HG03520 (cell line): Measurements from ENCODE around the gene EN2.

Experiments
- ATAC-seq: cut with Tn5 transposase; IDR thresholded peaks from one replicate; pipeline ENCODE4 v1.9.1; 2021; ENCODE audit warnings: mild to moderate bottlenecking, moderate library complexity; ENCODE audit not compliant: unreplicated experiment

Gene EN2

GRCh38 chr7:155507576-155507975 is 49.6 kb downstream of the EN2 start:
- ATAC-seq = no peak

DNA sequence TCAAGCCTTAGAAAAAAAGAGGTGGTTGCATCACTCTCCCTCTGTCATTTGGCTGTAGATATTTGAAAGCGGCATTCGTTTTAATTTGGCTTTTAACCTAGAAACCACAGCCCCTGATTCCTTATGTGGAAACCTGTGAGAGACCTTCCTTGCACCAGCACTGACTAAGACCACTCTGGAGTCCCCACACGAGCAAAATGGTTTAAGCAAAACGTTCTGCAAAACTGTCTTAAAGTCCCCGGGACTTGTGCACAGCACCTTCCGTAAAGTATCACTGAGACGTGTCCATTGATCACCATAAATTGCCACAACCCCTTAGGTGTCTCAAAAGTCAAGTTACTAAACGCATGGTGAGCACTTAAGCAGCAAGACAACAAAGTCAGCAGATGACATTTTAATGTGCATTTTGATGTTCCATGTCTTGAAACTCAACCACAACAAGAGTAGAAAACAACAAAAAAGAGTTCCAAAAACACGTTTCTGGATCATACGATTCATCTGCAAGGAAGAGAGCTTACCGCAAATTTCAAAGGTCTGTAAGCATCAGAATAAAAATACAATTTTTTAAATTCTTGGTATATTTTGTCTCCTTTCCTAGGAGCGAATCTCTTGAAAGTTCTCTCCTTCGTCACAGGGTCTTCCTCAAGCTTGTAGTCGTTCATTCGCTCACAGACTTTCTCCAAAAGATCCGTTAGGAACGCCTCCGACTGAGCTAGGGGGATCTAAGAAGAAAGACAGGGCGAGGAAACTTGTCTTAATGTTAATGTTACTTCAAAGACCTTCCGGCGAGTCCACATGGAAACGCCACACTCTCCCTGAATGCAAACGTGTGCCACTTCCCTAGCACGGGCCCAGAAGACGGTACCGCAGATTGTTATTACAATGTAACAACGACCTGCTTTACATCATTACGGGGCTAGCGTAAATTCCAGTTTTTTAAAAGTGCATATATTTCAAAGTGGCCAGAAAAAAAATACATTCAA is 50.7 kb downstream of the EN2 start:
- no peak for ATAC-seq

DNA sequence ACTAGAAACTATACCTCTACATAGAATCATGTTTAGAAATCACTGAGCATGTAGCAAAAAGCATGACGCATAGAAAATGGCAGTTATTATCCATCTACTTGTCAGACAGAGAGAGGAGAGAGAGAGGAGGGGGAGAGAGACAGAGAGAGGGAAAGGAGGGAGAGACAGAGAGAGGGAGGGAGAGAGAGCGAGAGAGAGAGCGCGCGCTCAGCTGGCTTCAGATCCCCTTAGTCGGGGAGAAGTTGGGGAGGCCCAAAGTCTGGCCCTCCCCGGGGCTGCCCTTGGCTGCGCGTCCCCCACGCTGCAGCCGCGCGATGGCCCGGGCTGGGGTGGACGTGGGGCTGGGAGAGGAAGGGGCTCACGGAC is 51.4 kb downstream of the EN2 start:
- ATAC-seq = no peak

GRCh38 chr7:155509725-155510551 is 52.0 kb downstream of the EN2 start:
- no peak for ATAC-seq

GRCh38 chr7:155510975-155511701 is 53.2 kb downstream of the EN2 start:
- ATAC-seq = no peak

DNA sequence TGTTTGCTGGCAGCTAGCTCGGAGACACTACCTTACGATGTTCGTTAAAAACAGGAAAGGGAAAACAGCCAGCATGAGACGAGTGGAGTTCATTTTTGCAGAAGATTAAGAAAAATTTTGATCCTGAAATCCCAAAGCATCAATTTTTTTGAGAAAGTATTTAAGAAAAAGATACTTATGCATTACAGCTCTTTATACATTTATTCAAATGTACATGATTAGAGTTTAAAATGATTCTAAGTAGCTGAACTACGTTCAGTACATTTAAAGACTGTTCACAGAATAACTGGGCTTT is 53.7 kb downstream of the EN2 start:
- no peak for ATAC-seq

DNA sequence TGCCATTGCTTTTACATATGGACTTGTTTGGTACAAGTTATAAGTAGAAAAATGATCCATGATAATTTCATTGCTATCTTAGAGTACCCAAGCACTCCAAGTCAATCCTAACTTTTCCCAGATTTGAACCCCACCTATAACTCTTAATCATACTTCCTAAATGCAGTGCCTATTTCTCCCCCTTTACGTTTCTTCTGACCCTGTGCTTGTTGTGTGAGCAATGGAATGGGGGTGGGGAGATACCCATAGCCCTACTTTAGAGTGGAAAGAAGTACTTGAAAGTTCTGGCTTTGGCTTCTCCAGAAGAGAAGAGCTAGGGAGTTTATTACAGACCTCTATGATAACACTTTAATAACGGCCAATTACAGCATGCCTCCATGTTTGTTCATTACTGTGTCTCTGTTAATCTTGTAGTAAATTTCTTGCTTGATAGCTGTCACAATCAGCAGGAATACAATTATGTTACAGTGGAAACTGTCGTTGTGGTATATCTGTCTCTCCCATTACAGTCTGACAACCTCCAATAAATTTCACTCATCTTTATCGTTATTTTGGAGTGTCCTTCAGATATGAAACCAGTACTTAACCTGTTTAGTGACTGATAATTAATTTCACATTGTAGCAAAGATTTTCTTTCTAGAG is 54.4 kb downstream of the EN2 start:
- no peak for ATAC-seq

DNA sequence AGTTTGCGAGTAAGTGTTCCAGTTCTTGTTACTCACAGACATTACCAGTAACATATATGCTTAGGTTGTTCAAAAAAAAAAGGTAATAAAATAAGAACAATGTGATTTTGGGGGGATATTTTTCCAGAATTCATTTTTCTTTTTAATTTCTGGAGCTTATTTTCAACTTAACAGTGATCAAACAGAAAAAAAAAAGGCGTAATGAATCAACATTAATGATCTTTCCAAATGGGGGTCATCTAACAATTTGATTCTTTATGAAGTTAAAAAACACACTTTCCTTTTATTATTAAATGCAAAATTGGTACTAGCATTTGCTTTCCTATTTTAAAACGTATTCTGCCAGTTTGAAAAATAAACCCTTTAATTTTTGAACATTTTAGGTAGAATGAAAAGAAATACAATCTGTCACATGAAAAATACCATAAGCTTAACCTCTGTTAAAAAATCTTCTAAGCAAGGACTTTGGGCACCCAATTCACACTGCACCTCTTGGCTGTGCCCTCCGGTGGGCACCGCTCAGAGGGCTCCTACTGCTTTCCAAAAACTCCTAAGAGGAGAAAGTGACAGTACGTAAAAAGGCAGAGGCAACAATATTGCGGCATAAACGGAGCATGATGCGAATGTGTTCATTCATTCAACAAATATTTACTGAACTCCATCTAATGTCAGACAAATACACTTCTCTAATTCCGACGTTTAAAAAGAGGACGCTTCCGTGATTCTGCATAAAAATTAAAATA is 55.8 kb downstream of the EN2 start:
- no peak for ATAC-seq

DNA sequence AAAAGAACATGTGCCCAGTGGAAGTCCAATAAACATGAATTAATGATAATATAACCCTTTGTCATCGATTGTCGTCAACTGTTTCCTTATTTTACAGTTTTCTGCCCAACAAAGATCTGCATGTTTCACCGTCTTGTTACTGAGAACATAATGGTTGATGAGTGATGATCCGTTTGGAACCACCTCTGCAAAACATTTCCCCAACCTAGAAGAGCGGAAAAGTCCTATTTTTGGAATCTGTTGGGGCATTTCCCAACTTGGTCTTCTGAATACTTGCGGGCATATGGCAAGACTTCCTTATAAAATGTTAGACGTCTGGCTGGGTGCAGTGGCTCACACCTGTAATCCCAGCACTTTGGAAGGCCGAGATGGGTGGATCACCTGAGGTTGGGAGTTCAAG is 56.4 kb downstream of the EN2 start:
- no peak for ATAC-seq
